ENCODE results near the gene MANBA.

DNA sequence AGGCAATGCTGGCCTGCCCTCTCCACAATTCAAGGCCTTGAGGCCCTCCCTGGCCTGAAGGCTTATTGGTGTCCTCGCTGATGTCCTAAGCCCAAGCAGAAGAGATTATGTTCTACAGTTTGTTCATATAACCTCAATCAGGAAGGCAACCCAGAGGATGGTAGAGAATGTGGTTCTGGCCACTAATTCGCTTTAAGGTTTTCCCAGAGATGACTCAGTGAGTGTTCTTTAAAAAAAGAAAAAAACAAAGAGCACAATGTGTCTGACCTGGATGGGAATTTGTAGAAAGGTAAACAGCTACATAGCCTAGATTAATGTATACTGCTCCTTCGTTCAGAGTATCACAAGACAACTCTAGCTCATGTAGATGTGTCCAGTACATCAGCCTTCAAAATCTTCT lies 66.0 kb downstream of the MANBA start:
- TF ChIP-seq, protein P1, sequence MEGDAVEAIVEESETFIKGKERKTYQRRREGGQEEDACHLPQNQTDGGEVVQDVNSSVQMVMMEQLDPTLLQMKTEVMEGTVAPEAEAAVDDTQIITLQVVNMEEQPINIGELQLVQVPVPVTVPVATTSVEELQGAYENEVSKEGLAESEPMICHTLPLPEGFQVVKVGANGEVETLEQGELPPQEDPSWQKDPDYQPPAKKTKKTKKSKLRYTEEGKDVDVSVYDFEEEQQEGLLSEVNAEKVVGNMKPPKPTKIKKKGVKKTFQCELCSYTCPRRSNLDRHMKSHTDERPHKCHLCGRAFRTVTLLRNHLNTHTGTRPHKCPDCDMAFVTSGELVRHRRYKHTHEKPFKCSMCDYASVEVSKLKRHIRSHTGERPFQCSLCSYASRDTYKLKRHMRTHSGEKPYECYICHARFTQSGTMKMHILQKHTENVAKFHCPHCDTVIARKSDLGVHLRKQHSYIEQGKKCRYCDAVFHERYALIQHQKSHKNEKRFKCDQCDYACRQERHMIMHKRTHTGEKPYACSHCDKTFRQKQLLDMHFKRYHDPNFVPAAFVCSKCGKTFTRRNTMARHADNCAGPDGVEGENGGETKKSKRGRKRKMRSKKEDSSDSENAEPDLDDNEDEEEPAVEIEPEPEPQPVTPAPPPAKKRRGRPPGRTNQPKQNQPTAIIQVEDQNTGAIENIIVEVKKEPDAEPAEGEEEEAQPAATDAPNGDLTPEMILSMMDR (IDR thresholded peaks at IDR 0.05), result no peak
- no peak for TF ChIP-seq POLR2AphosphoS5 (IDR thresholded peaks at IDR 0.05)

Data from gastroesophageal sphincter (tissue), 3 donors.